VCaP (cell line): ENCODE data around the gene STXBP1.

Source experiments
- H3K27ac ChIP-seq: fragments of 450-650 bp; 2 replicates; pipeline ENCODE4 v1.5.1; 2017
- TF ChIP-seq, protein P1 (sequence below): fragments of 450-650 bp; conservative IDR thresholded peaks from 2 replicates; pipeline ENCODE4 v1.5.1; 2017; ENCODE audit warnings: mild to moderate bottlenecking, moderate library complexity

STXBP1 gene

GRCh38 chr9:127708952-127709587 lies 97.0 kb downstream of the STXBP1 start:
- TF ChIP-seq, protein P1, sequence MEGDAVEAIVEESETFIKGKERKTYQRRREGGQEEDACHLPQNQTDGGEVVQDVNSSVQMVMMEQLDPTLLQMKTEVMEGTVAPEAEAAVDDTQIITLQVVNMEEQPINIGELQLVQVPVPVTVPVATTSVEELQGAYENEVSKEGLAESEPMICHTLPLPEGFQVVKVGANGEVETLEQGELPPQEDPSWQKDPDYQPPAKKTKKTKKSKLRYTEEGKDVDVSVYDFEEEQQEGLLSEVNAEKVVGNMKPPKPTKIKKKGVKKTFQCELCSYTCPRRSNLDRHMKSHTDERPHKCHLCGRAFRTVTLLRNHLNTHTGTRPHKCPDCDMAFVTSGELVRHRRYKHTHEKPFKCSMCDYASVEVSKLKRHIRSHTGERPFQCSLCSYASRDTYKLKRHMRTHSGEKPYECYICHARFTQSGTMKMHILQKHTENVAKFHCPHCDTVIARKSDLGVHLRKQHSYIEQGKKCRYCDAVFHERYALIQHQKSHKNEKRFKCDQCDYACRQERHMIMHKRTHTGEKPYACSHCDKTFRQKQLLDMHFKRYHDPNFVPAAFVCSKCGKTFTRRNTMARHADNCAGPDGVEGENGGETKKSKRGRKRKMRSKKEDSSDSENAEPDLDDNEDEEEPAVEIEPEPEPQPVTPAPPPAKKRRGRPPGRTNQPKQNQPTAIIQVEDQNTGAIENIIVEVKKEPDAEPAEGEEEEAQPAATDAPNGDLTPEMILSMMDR, result no peak
- H3K27ac ChIP-seq, result no peak overlapping the region

DNA sequence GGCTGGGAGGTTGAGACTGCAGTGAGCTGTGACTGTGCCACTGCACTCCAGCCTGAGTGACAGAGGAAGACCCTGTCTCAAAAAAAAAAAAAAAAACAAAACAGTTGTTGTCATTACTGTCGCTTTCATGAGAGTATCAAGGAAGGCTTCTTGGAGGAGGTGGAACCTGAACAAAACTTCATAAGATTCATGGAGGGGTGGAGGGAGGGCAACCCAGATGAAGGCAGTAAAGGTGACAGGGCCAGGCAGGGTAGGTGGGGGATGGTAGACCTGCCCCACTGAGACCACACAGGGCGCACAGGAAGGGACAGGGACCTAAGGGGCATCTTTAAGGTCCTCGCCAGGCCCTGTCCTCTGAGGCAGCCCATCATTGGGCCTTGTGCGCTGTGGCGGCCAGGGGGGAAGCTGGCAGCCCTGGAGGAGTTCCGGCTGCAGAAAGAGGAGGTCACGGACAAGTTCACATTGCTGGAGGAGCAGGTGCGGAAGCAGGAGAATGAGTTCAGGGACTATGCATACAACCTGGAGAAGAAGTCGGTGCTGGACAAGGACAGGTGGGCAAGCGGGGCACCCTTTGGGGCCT lies 98.2 kb downstream of the STXBP1 start:
- TF ChIP-seq, protein P1, result no peak
- H3K27ac ChIP-seq, result no peak overlapping the region

- no peak overlapping the region for H3K27ac ChIP-seq
- TF ChIP-seq, protein P1, result no peak
These were observed 99.2 kb downstream of the STXBP1 start for GRCh38 chr9:127711226-127711701.

- TF ChIP-seq, protein P1, result no peak
- no peak overlapping the region for H3K27ac ChIP-seq
These were observed 99.8 kb downstream of the STXBP1 start for GRCh38 chr9:127711831-127712274.

- no peak overlapping the region for H3K27ac ChIP-seq
- TF ChIP-seq, protein P1, result no peak
These were observed 100.3 kb downstream of the STXBP1 start for GRCh38 chr9:127712371-127712770.

- TF ChIP-seq, protein P1, result no peak
- no peak overlapping the region for H3K27ac ChIP-seq
These were observed 100.8 kb downstream of the STXBP1 start for GRCh38 chr9:127712867-127713266.

DNA sequence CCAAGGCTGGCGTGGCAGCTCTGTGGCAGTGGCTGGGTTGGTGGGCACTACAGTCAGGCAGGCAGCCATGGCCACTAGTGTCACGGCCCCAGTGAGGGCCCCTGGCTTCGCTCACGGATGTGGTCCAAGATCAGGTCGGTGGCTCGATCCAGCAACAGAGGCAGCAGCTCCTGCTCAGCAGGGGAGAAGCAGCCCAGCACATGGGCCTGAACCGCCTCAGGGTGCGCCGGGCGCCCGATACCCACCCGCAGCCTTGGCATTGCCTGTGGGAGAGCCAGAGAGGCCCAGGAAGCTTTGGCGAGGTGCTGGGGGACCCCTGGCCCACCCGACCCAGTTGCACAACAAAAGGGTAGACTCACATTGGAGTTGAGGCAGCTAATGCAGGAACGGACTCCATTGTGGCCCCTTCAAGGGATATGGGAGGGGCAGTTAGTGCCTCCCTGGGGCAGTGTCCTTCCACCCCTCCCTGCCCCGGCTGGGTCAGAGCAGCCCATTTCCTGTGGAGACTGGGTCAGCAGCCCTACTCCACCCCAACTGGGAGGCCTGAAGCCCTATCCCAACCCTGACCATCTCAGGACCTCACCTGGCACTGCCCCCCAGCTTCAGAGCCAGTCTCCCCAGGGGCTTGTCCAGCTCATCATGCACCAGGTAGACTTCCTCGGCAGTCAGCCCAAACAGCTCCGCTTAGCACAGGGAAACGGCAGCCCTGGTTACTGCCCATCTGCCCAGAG lies 102.1 kb downstream of the STXBP1 start:
- H3K27ac ChIP-seq, result no peak overlapping the region; the same call in 1 of the 2 replicates
- TF ChIP-seq, protein P1, result no peak
